HG03108 (cell line): ENCODE results near the gene DPYSL4.

Experiments used
- ATAC-seq: cut with Tn5 transposase; IDR thresholded peaks from one replicate; pipeline ENCODE4 v1.9.1; 2021; ENCODE audit warnings: moderate library complexity; ENCODE audit not compliant: unreplicated experiment

The DPYSL4 gene

DNA sequence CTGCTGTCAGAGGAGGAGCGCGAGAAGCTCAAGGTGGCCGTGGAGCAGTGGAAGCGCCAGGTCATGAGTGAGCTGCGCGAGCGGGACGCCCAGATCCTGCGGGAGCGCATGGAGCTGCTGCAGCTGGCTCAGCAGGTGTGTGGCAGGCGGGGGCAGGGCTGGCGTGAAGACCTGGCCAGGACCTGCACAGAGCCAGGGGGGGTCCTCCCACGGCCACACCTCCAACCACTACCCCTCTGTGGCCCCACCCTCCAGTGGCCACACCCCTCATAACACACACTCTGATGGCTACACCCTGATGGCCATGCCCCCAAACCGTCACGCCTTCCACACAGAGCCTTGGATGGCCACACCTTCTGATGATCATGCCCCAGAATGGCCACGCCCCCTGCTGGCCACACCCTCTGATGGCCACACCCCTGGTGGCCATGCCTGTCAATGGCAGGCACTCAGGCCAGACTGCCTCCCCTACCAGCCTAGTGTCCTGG is 23.4 kb upstream of the DPYSL4 start:
- no peak for ATAC-seq

DNA sequence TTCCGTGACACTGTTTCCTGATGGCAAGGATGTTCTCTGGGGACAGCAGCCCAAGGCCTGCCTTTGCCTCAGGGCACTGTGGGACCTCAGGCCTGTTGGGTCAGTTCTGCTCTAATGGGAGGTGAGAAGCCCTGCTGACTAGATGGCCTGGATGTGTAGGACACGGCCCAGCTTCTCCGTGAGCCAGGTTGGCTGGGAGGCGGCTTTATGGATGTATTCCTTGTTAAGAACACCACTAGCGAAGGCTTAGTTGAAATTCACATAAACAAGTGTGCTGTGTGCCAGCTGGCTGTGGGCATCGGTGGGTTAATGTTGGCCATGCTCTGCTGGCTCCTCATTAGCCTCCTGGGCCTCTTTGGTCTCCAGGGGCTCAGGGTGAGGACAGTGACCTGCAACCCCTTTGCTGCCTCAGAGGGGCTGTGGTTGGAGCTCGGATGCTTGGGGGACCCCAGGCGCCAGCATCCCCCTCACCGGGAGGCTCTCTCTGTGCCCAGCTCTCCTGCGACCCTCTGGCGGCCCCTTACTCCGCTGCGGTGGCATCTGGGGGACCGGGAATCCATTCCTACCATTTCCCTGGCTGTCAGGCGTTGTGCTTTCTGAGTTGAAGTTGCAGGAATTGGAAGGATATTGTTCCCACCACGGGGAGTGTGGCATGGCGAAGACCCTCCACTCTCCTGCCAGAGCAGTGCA is 22.8 kb upstream of the DPYSL4 start:
- no peak for ATAC-seq

DNA sequence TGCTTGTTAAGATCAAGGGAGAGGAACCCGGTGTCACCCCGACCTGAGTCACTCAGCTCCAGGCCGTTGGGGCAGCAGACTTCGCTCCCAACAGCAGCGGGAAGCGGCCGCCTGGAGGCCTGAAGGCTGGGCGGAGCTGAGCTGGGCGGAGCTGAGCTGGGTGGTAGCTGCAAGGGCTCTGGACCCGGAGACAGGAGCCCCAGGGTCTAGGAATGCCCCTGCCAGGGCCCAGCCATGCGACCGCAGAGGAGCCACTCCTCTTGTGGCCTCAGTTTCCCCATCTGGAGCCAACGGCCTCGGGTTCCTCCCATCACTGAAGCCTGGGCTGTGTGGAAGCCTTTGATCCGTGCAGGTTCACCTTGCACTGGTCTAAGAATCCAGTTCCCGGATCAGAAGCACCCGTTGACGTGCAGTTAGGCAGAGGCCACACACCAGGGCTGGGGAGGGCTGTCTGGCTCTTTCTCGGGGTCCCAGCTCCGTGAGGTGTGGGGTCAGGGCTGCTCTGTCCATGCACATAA is 21.9 kb upstream of the DPYSL4 start:
- ATAC-seq = no peak

DNA sequence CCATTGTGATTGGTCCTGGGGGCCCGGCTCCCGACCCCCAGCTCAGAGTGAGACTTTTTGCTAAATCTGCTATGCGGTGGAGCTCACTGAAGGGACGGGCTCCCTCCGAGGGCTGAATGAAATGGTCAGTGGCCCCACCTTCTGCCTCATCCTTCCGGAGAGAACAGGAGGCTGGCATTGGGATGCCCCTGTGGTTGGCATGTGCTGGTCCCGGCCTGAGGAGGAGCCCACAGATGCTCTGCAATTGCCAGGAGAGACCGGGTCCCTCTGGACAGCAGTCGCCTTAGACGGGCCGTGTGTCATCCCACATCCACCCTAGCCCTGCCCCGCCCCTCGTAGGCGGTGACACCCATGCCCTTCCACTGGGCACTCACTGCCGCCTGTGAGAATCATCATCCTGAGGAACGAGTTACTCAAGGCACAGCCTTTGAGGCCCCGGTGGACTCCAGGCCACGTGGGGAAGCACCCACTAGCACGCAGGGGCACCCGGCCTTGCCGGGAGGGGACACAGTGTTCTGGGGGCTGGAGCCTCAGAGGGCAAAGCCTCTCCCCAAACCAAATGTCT is 21.2 kb upstream of the DPYSL4 start:
- ATAC-seq = no peak

DNA sequence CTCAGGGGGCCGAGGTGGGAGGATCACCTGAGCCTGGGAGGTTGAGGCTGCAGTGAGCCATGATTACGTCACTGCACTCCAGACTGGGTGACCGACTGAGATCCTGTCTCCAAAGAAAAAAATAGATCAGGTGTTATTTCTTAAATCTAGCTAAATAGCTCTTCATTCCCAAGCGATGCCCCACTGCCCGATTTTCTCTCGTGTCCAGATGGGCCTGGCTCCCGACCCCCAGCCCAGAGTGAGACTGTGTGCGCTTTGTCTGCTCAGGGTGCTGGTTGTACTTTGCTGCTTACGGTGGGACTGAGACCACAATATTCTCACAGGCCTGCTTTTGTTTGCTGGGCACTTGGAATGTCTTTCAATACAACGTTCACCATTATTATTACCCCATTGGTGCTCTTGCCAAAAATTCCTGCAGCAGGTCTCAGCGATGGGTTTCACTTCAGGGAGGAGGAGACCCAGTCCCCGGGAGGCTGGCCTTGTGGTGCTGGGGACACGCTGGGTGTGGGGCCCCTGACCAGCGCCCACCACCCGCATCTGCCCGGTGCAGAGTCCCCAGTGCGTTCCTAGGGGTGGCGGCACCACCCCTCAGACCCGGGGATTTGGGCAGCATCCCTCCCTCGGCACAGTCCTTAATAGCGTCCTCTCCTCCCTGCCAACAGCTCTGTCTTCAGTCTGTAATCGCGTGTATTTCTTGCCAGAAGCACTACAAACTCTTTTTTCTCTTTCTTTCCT is 20.4 kb upstream of the DPYSL4 start:
- ATAC-seq = no peak

DNA sequence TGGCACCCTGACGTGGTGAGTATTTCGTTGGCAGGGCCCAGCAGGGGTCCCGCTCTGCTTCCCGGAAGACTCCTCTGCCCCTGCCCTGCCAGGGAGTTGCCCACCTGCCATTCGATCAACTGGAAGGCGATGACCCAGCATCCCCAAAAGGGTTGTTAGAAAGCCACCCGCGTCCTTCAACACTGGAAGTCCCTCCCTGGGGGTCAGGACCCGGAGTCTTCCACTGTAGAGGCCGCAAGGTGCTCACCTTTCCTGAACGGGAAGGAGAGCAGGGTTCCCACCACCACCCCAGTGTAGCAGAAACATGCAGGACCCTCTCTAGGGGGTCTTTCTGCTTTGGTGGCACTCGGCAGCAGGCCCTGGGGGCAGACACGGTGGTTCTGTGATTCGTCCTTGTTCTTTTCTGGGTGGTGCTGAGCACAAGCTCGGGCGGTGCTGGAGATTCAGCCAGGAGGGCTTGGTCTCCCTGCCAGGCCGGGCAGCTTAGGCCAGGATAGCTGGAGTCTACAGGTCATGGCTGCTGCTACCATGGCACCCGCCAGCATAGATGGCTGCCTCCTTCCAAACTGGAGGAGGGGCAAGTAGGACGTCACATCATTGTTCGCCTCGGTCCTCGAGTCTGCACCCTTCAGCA is 19.6 kb upstream of the DPYSL4 start:
- no peak for ATAC-seq

DNA sequence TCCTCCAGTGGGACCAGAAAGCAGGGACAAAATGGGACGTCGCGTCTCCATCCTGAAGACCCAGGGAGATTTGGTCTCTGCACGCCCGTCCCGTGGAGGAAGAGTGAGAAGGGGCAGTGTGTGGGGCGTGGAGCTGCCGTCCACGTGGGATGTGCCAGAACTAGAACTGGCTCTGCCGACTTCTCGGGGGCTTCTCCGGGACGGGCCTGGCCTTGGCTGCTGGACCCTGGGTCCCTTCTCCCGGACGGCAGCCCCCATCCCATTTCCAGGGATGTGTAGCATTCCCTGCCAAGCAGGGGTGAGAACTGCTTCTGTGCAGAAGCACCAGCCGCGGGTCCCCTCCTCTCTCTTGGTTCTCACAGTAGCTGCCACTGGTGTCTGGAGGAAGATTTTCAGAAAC is 18.8 kb upstream of the DPYSL4 start:
- no peak for ATAC-seq

DNA sequence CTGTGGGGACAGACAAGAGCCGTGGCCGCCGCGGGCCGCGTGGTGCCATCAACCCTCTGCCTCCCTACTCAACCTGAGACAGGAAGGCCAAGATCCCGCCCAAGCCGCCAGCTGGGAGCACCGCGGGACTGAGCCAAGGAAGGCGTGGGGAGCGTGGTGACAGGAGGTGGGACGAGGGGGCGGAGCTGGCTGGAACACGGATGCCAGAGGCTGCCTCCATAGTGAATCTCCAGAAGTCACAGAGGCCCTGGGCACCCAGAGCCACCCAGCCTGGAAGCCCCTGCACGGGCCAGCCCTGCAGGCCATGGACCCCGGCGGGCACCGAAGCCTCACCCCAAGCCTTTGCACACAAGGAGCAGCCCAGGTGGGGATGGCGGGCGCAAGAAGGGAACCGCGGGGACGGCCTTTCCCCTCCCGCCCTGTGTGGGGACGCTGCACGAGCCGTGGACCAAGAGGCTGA is 18.1 kb upstream of the DPYSL4 start:
- ATAC-seq = no peak

DNA sequence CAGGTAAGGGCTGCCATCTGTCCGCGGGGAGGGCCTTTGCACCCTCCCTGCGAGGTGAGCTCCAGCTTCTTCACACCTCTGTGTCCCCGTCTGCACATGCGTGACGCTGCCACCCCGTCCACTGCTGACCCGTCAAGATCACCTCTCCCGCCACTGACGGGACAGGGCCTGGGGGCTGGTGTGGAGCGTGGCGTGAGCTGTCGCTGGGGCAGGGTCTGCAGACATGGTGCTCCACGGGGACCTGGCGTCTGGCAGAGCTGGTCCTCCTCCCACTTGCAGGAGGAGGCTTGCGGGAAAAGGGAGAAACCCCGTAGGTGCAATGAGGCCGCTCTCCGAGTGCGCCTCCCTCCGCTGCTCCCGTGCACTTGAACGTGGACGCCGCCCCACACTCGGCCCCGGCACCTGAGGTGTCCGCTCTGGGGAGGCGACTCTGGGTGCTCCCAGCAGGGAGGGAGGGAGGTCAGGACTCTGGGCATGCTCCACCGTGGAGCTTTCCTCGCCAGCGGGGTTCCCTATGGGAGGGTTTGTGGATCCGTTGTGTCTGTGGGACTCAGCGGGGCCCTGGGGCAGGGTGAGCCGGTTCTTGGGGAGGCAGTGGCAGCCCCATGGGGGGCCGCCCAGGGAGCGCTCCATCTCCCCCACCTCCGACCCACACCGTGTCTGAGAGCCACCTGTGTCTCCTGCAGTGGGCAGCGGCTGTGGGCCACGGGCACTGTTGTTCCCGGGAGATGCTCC is 17.6 kb upstream of the DPYSL4 start:
- no peak for ATAC-seq

DNA sequence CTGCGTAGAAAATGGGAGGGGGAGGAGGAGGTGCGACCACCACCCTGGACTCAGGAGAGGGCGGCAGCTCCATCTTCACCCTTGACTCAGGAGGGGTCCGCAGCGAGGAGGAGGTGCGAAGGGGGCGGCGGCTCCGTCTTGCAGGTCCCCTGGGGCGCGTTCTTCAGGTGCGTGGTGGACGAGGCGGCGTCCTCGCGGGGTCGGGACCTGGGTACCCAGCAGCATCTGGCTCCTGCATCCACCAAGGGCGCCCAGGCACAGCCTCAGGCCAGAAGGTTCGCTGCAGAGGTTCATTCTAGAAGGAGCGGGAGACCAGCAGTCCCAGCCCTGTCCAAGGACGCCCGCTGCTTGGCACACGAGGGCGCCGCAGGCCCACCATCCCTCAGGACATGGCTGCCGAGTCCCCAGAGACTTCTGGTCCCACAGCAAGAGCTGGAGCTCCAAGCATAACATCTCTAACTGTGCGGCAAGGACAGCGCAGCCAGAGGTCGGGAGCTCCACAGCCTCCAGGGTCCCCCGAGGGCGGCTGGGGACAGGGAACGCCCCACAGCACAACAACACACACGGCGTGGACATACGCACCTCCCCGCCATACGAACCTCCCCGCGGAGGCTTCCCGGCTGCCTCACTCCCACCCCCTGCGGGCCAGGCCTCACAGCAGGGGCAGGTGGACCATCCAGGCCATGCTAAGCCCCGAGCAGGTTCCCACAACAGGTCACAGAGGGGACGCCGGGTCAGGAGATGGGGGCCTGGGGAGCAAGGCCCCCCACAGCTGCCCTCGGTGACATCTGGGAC is 16.8 kb upstream of the DPYSL4 start:
- ATAC-seq = no peak

DNA sequence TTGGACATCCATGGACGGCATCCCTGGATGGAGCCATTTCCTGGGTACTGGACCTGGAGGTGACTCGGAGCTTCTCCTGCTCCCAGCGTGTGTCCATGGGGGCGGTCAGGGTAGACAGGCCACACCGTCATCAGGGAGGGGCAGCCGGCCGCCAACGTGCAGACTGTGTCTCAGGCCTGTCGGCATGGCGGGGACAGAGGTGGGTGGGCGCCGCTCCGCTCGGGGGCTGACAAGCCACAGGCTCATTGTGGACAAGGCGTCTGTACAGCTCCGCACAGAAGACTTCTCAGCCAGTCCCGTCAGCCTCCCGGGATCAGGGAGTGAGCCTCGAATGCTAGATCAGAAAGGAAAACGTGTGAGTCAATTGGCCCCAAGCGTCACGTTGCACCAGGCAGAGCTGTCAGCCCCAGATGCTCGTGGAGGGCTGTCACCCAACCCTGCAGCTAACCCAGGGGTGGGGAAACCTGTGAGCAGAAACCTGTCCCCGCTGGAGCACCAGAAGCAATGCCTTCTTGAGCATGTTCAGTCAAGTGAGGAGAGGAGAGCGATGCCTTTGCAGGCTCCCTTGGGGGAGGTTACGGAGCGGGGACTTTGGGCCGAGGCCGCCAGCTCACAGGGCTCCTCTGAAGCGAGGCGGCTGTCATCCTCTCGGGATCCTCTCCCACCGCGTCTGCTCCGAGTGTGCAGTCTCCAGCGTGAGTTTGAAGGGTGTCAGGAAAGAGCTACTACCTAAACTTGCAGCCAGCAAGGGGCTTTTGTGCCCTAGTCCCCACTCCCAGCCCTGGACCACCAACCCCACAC is 16.0 kb upstream of the DPYSL4 start:
- ATAC-seq = no peak

DNA sequence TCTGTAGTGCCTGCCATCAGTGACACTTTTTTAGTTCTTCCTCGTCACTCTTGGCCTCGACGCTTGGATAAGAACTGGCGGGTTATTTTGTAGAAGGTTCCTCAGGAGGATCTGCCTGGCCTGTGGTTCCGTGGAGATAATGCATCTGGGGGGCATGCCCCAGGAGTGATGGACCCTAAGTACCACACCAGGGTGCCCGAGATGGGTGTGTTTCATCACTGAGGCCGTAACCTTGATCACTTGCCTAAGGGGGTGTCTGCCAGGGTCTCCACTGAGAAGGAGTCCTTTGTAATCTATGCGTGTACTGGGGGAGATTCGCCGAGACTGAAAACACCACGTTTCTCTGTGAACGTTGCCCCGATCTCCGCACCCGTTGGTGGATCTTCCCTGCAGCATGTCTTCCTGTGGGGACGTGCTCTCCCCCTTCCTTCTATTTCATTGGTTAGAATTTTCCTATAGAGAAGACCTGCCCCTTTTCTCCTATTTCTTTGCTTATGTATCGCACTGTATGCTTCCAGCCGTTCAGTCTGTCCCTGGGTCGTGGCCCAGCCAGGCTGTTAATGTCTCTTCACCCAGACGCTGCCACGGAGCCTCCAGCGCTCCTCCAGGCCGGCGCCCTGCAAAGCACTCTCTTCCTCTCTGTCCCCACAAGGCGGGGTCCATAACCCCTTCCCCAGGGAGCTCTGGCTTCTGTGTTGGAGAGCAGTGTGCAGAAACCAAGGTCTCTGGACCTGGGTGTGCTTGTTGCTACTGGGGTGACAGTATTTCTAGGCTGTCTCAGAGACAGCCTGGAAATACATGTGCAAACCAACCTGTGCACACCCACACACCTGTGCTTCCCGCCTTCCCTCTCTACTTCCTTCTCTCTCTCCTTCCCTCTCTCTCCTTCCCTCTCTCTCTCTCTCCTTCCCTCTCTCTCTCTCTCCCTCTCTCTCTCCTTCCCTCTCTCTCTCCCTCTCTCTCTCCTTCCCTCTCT is 14.4 kb upstream of the DPYSL4 start:
- ATAC-seq = no peak

DNA sequence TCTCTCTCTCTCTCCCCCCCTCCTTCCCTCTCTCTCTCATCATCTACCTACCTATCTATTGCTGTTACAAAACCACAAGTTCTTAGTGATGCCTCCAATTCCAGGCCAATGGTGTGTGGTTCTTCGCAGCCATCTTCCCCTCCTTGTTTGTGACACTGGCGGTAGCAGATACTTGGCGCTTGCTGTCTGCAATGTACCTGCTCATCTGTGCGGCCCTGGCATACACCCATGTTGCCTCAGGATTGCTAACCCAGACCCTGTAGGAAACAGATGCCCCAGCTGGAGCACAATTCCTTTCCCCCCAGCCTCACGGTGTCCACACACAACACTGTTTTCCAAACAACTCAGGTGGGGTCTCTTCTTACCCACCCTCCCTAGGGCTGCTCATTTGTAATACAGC is 13.6 kb upstream of the DPYSL4 start:
- ATAC-seq = no peak

DNA sequence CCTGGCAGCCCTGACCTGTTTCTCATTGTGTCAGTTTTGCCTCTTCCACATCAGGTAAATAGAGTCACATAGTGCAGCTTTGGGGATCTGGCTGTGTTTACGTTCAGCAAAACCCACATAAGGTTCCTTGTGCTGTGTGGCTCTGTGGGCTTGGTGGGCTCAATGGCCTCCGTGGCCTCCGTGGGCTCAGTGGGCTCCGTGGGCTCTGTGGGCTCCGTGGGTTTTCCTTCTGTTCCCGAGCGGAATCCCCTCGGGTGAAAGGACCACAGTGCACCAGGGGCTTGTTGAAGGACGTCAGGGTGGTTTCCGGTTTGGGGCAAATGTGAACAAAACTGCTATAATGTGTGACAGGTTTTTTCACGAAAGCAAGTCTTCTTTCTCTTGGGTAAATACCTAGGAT is 12.5 kb upstream of the DPYSL4 start:
- no peak for ATAC-seq

DNA sequence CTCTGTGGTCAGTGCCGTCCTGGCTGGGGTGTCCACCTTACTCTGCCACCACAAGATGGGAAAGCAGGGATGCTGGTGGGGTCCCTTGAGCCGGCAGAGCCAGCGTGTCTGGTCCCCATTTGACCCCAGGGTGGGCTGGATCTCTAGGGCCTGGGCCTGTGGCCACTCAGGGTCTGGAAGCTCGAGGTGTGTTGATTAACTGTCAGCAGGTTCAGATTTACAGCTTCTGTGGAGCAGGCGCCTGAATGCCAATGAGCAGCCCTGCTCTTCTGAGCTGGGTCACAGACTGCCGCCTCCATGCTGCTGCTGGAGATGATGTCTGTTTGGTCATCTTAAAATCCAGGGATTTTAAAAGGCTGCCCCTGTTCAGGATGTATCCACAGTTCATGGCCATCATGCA is 11.3 kb upstream of the DPYSL4 start:
- no peak for ATAC-seq

DNA sequence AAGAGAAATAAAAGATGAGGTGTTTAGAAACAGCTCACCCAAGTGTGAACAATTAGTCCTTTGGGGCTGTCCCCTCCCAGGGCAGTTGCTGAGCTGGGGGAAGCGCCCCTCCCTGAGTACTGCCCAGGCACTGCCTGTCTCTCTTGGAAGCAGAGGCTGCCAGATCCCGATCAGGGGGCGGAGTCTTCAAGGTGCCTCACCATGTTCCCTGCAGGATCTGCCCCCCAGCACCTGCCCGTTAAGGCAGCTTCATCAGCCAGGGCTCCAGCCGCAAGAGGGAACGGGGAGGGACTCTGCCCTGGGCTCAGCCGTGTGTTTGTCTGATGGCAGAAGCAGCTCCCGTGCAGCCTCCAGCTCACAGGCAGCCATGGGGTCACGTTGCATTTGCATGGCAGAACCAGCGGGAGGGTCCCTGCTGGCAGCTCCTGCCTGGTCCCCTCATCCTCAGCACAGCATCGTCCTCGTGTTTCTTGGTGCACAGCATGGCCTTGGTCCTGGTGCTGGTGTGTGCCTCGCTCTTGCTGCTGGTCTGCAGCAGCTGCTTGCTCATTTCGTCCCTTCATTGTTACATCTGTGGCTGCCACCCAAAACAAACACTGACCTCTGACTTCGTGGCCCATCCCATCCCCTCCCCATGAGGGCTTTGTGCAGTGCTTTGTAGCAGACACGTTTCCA is 10.7 kb upstream of the DPYSL4 start:
- ATAC-seq = no peak
